Esophagus squamous epithelium (tissue), 5 donors: ENCODE results near the gene KANSL2. TPM values are rescaled to one million over a fixed set of nuclear protein-coding genes. Genes with fewer than 3 reads are reported as not detected.
A peak's percentile ranks its signal among the peaks of the same experiment; 100 is the strongest.
"Not testable (repeated sequence)": the region's sequence is repeated elsewhere in the genome, so short reads cannot be mapped to it uniquely, and the experiment has no call there.

Experiments
- DNase-seq: peaks from one replicate; lab custom pipeline; 2025; lab: John Stamatoyannopoulos, UW
- H3K27ac ChIP-seq, 4 donors: fragments of 200-600 bp; sonication (generic); one replicate each; pipeline ENCODE4 v1.5.1; 2016 to 2019; ENCODE audit warnings: mild to moderate bottlenecking in 1 of 4
- H3K27me3 ChIP-seq, 4 donors: fragments of 200-600 bp; sonication (generic); 1 replicate in 3 of 4; 2 replicates in 1 of 4; pipeline versions ENCODE4 v1.5.1 to v1.6.0; 2017 to 2021; ENCODE audit warnings: antibody characterized with exemption in 1 of 4
- H3K36me3 ChIP-seq, 3 donors: fragments of 200-600 bp; sonication (generic); one replicate each; pipeline ENCODE4 v1.5.1; 2016 to 2019
- H3K4me1 ChIP-seq, 3 donors: fragments of 200-600 bp; sonication (generic); one replicate each; pipeline ENCODE4 v1.5.1; 2017 to 2019
- H3K4me3 ChIP-seq, 4 donors: fragments of 200-600 bp; sonication (generic); 1 replicate in 3 of 4; 2 replicates in 1 of 4; pipeline ENCODE4 v1.5.1; 2016 to 2019; ENCODE audit warnings: mild to moderate bottlenecking in 2 of 4, moderate library complexity in 1 of 4
- H3K9me3 ChIP-seq, 3 donors: fragments of 200-600 bp; sonication (generic); one replicate each; pipeline ENCODE4 v1.5.1; 2016 to 2019
- CTCF ChIP-seq, 6 experiments: fragments of 450-650 bp in 4 of 6; fragments of 200-600 bp in 2 of 6; sonication (generic) in 2 of 6; IDR thresholded peaks; one replicate each; pipeline ENCODE4 v1.5.1; 2016 to 2019; ENCODE audit warnings: antibody characterized with exemption in 6 of 6, mild to moderate bottlenecking in 4 of 6, moderate library complexity in 4 of 6
- POLR2A ChIP-seq, 4 donors: fragments of 450-650 bp; IDR thresholded peaks; one replicate each; pipeline ENCODE4 v1.6.1; 2017; ENCODE audit warnings: antibody characterized with exemption in 4 of 4, mild to moderate bottlenecking in 4 of 4, moderate library complexity in 3 of 4
- WGBS, 2 donors: methylation state at CpG; one replicate each; pipeline ENCODE4 v1.1.5; 2018; 5-methylcytosine and 5-hydroxymethylcytosine counted together
- intact Hi-C: fragments of 100-400 bp; cut with DNase I; formaldehyde crosslinking; loops from one replicate; pipeline ENCODE4 v1.15.0; 2022
- total RNA-seq, 4 donors: library from RNA; depleted of rRNA; stranded (reverse); fragments of >200 nt; gene quantifications; one replicate each; pipeline ENCODE4 v1.1.0, GENCODE V29; 2016
- donor health status: DM: yes; HTN: yes; CAD: no.

The KANSL2 gene
- total RNA-seq, 4 donors from 2014 or later, result 23.9 to 46.0 (median 33.3) TPM

- intact Hi-C loops, result loop anchor here (10.0 kb wide), 1 partner anchor 85 kb away; no protein-coding TSS in a partner anchor
- Histone ChIP-seq H3K4me1 (no peaks in the 10 kb centered on the region), H3K4me3 (no peak overlapping the region), H3K27me3 (peaks cover 0 to 24% (median 0%) of the 10 kb centered on the region in 4 donors), H3K9me3 (no peaks in the 10 kb centered on the region), H3K36me3 (no peaks in the 10 kb centered on the region), H3K27ac (no peak overlapping the region)
- TF ChIP-seq CTCF (IDR thresholded peaks at IDR 0.05) (no peak), POLR2A (IDR thresholded peaks at IDR 0.05) (no peak)
- WGBS, 2 donors, result 82 to 84% methylated on average over 3 of the region's 3 CpGs
- no peak for DNase-seq
Measured at GRCh38 chr12:48629541-48629940, 52.5 kb downstream of the KANSL2 start.

GRCh38 chr12:48627556-48627955, 54.5 kb downstream of the KANSL2 start:
- no peak for DNase-seq
- Histone ChIP-seq H3K4me1 (peaks cover 0 to 2% (median 0%) of the 10 kb centered on the region in 3 donors), H3K9me3 (no peaks in the 10 kb centered on the region), H3K27me3 (peaks cover 0 to 24% (median 0%) of the 10 kb centered on the region in 4 donors), H3K27ac (no peak overlapping the region), H3K36me3 (no peaks in the 10 kb centered on the region), H3K4me3 (no peak overlapping the region)
- WGBS, 2 donors, result 63 to 70% methylated on average over 3 to 4 of the region's 4 CpGs
- intact Hi-C loops, result loop anchor here (10.0 kb wide), 1 partner anchor 83 kb away; no protein-coding TSS in a partner anchor
- TF ChIP-seq CTCF (IDR thresholded peaks at IDR 0.05) (no peak), POLR2A (IDR thresholded peaks at IDR 0.05) (no peak)

- not testable (repeated sequence) for H3K9me3 ChIP-seq, H3K36me3 ChIP-seq, H3K27ac ChIP-seq, H3K4me1 ChIP-seq, DNase-seq, H3K4me3 ChIP-seq
- WGBS, 2 donors, result 88 to 92% methylated on average over 4 to 7 of the region's 7 CpGs
- intact Hi-C loops, result loop anchor here (10.0 kb wide), 1 partner anchor 78 kb away; no protein-coding TSS in a partner anchor
- H3K27me3 ChIP-seq, result peaks cover 0 to 14% (median 0%) of the 10 kb centered on the region in 4 donors
Measured at GRCh38 chr12:48622997-48623396, 59.0 kb downstream of the KANSL2 start.

GRCh38 chr12:48618541-48618940, 63.5 kb downstream of the KANSL2 start:
- H3K27me3 ChIP-seq, result peaks cover 0 to 37% (median 0%) of the 10 kb centered on the region in 4 donors
- peaks cover 0 to 7% (median 0%) of the 10 kb centered on the region in 3 donors for H3K9me3 ChIP-seq
- H3K4me1 ChIP-seq, result peaks cover 0 to 7% (median 0%) of the 10 kb centered on the region in 3 donors
- intact Hi-C loops, result no loop called here
- TF ChIP-seq CTCF (IDR thresholded peaks at IDR 0.05) (peak; percentile 81 to 99 (median 94)), POLR2A (IDR thresholded peaks at IDR 0.05) (no peak)
- DNase-seq, result no peak
- 21 to 22% methylated on average over 6 to 7 of the region's 7 CpGs for WGBS, 2 donors
- H3K36me3 ChIP-seq, result no peaks in the 10 kb centered on the region
- H3K27ac ChIP-seq, result no peak overlapping the region
- no peak overlapping the region for H3K4me3 ChIP-seq

- DNase-seq, result no peak
- Histone ChIP-seq H3K27me3 (peaks cover 0 to 37% (median 0%) of the 10 kb centered on the region in 4 donors), H3K4me1 (no peaks in the 10 kb centered on the region), H3K36me3 (no peaks in the 10 kb centered on the region), H3K27ac (no peak overlapping the region), H3K4me3 (no peak overlapping the region), H3K9me3 (peaks cover 0 to 16% (median 0%) of the 10 kb centered on the region in 3 donors)
- 75 to 78% methylated on average over 4 of the region's 4 CpGs for WGBS, 2 donors
- TF ChIP-seq CTCF (IDR thresholded peaks at IDR 0.05) (no peak), POLR2A (IDR thresholded peaks at IDR 0.05) (no peak)
- intact Hi-C loops, result no loop called here
Measured at GRCh38 chr12:48615681-48616080, 66.4 kb downstream of the KANSL2 start.
